SK-N-SH treated with all-trans-retinoic acid at 6 μM for 48 hours (cell line): ENCODE data around the gene WWC2.

Experiments used
- ATAC-seq: fragments of 200-7000 bp; cut with Tn5 transposase; 3 replicates; pipeline ENCODE4 v1.9.1; 2020; ENCODE audit warnings: mild to moderate bottlenecking, moderate library complexity
- ARNTL ChIP-seq: fragments of 450-650 bp; formaldehyde crosslinking; IDR thresholded peaks from 2 replicates; pipeline ENCODE4 v1.5.0; 2020; ENCODE audit warnings: low read depth, mild to moderate bottlenecking, moderate library complexity, borderline replicate concordance
- BACH2 ChIP-seq: fragments of 250-450 bp; sonication (Bioruptor Pico); IDR thresholded peaks from 2 replicates; pipeline ENCODE4 v1.9.0; 2021; ENCODE audit warnings: mild to moderate bottlenecking, borderline replicate concordance
- CSDC2 ChIP-seq: fragments of 250-450 bp; sonication (Bioruptor Pico); IDR thresholded peaks from 2 replicates; pipeline ENCODE4 v1.5.0; 2020; ENCODE audit warnings: mild to moderate bottlenecking, moderate library complexity
- ESRRG ChIP-seq: fragments of 250-450 bp; sonication (Bioruptor Pico); IDR thresholded peaks from 2 replicates; pipeline ENCODE4 v1.6.1; 2021; ENCODE audit warnings: mild to moderate bottlenecking
- GLIS3 ChIP-seq: fragments of 250-450 bp; sonication (Bioruptor Pico); IDR thresholded peaks from 2 replicates; pipeline ENCODE4 v1.5.0; 2020; ENCODE audit warnings: mild to moderate bottlenecking, moderate library complexity
- ISL1 ChIP-seq: fragments of 250-450 bp; sonication (Bioruptor Pico); IDR thresholded peaks from 2 replicates; pipeline ENCODE4 v2.1.2; 2022; ENCODE audit warnings: mild to moderate bottlenecking, moderate library complexity
- OSR1 ChIP-seq: fragments of 250-450 bp; sonication (Bioruptor Pico); IDR thresholded peaks from 2 replicates; pipeline ENCODE4 v1.8.0; 2022; ENCODE audit warnings: moderate library complexity, mild to moderate bottlenecking, inconsistent platforms
- PPARA ChIP-seq: fragments of 250-450 bp; sonication (Bioruptor Pico); IDR thresholded peaks from 2 replicates; pipeline ENCODE4 v1.5.0; 2020; ENCODE audit warnings: mild to moderate bottlenecking, borderline replicate concordance
- RARB ChIP-seq: fragments of 250-450 bp; sonication (Bioruptor Pico); IDR thresholded peaks from 2 replicates; pipeline ENCODE4 v1.8.0; 2021; ENCODE audit warnings: mild to moderate bottlenecking, moderate library complexity
- SNAI2 ChIP-seq: fragments of 250-450 bp; sonication (Bioruptor Pico); IDR thresholded peaks from 2 replicates; pipeline ENCODE4 v1.5.0; 2020; ENCODE audit warnings: mild to moderate bottlenecking, moderate library complexity
- TCF4 ChIP-seq: fragments of 250-450 bp; sonication (Bioruptor Pico); IDR thresholded peaks from 2 replicates; pipeline ENCODE4 v1.8.0; 2021; ENCODE audit warnings: mild to moderate bottlenecking, moderate library complexity, borderline replicate concordance
- TOX ChIP-seq: fragments of 250-450 bp; sonication (Bioruptor Pico); IDR thresholded peaks from 2 replicates; pipeline ENCODE4 v1.8.0; 2021; ENCODE audit warnings: mild to moderate bottlenecking, moderate library complexity, borderline replicate concordance
- ZC3H10 ChIP-seq: fragments of 250-450 bp; sonication (Bioruptor Pico); IDR thresholded peaks from 2 replicates; pipeline ENCODE4 v1.5.1; 2021; ENCODE audit warnings: mild to moderate bottlenecking, moderate library complexity
- ZFP3 ChIP-seq: fragments of 250-450 bp; sonication (Bioruptor Pico); IDR thresholded peaks from 2 replicates; pipeline ENCODE4 v1.5.0; 2020; ENCODE audit warnings: mild to moderate bottlenecking, moderate library complexity
- ZFP30 ChIP-seq: fragments of 450-650 bp; formaldehyde crosslinking; IDR thresholded peaks from 2 replicates; pipeline ENCODE4 v1.5.0; 2022; ENCODE audit warnings: mild to moderate bottlenecking, moderate library complexity
- ZNF565 ChIP-seq: fragments of 450-650 bp; formaldehyde crosslinking; conservative IDR thresholded peaks from 2 replicates; pipeline ENCODE4 v1.5.0; 2020; ENCODE audit warnings: low read depth, mild to moderate bottlenecking, moderate library complexity
- ZNF8 ChIP-seq: fragments of 450-650 bp; formaldehyde crosslinking; IDR thresholded peaks from 2 replicates; pipeline ENCODE4 v1.5.0; 2020; ENCODE audit warnings: mild to moderate bottlenecking, moderate library complexity
- TF ChIP-seq, protein P1 (sequence below): fragments of 250-450 bp; sonication (Bioruptor Pico); IDR thresholded peaks from 2 replicates; pipeline ENCODE4 v1.8.0; 2021; ENCODE audit warnings: low read depth, mild to moderate bottlenecking, moderate library complexity, borderline replicate concordance
- TF ChIP-seq, protein P2 (sequence below): fragments of 250-450 bp; sonication (Bioruptor Pico); IDR thresholded peaks from 2 replicates; pipeline ENCODE4 v1.5.1; 2021; ENCODE audit warnings: mild to moderate bottlenecking, moderate library complexity
- TF ChIP-seq, protein P3 (sequence below): fragments of 250-450 bp; sonication (Bioruptor Pico); IDR thresholded peaks from 2 replicates; pipeline ENCODE4 v1.5.0; 2020; ENCODE audit warnings: mild to moderate bottlenecking, moderate library complexity
- TF ChIP-seq, protein P4 (sequence below): fragments of 250-450 bp; sonication (Bioruptor Pico); IDR thresholded peaks from 2 replicates; pipeline ENCODE4 v1.8.0; 2020; ENCODE audit warnings: mild to moderate bottlenecking, moderate library complexity, borderline replicate concordance
- TF ChIP-seq, protein P5 (sequence below): fragments of 250-450 bp; sonication (Bioruptor Pico); IDR thresholded peaks from 2 replicates; pipeline ENCODE4 v1.5.1; 2020; ENCODE audit warnings: low read depth, mild to moderate bottlenecking, moderate library complexity

WWC2 gene

DNA sequence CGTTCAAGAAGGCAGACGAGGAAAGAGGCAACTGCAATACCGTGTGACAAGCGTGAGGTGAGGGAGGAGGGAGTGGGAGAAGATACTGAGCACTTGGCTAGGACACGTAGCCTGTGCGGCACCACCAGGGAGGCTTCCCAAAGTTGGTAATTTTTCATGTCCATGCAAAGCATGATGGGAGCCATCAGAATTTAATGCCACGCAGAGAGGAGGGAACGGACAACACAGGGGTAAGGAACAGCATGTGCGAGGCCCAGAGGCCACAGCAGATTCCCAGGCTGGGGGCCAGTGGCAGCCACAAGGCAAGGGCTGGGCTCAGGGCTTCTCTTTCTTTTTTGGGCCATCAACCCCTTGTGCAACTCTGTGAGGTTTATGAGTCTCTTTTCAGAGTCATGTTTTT is 234.1 kb downstream of the WWC2 start:
- ATAC-seq = no peak
- TF ChIP-seq TCF4 (CRISPR knock-in tag) (no peak), ZC3H10 (CRISPR knock-in tag) (no peak), CSDC2 (no peak), TOX (CRISPR knock-in tag) (no peak), ARNTL (CRISPR knock-in tag) (no peak), BACH2 (CRISPR knock-in tag) (no peak), RARB (CRISPR knock-in tag) (no peak), SNAI2 (no peak), OSR1 (CRISPR knock-in tag) (no peak), ZFP30 (CRISPR knock-in tag) (no peak), ZNF565 (CRISPR knock-in tag) (no peak), GLIS3 (CRISPR knock-in tag) (no peak), ISL1 (no peak), ESRRG (no peak), ZNF8 (no peak), PPARA (CRISPR knock-in tag) (no peak), ZFP3 (no peak)
- TF ChIP-seq, protein P1, sequence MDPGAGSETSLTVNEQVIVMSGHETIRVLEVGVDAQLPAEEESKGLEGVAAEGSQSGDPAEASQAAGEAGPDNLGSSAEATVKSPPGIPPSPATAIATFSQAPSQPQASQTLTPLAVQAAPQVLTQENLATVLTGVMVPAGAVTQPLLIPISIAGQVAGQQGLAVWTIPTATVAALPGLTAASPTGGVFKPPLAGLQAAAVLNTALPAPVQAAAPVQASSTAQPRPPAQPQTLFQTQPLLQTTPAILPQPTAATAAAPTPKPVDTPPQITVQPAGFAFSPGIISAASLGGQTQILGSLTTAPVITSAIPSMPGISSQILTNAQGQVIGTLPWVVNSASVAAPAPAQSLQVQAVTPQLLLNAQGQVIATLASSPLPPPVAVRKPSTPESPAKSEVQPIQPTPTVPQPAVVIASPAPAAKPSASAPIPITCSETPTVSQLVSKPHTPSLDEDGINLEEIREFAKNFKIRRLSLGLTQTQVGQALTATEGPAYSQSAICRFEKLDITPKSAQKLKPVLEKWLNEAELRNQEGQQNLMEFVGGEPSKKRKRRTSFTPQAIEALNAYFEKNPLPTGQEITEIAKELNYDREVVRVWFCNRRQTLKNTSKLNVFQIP (CRISPR knock-in tag) = no peak
- TF ChIP-seq, protein P2, sequence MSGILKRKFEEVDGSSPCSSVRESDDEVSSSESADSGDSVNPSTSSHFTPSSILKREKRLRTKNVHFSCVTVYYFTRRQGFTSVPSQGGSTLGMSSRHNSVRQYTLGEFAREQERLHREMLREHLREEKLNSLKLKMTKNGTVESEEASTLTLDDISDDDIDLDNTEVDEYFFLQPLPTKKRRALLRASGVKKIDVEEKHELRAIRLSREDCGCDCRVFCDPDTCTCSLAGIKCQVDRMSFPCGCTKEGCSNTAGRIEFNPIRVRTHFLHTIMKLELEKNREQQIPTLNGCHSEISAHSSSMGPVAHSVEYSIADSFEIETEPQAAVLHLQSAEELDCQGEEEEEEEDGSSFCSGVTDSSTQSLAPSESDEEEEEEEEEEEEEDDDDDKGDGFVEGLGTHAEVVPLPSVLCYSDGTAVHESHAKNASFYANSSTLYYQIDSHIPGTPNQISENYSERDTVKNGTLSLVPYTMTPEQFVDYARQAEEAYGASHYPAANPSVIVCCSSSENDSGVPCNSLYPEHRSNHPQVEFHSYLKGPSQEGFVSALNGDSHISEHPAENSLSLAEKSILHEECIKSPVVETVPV (CRISPR knock-in tag) = no peak
- TF ChIP-seq, protein P3, sequence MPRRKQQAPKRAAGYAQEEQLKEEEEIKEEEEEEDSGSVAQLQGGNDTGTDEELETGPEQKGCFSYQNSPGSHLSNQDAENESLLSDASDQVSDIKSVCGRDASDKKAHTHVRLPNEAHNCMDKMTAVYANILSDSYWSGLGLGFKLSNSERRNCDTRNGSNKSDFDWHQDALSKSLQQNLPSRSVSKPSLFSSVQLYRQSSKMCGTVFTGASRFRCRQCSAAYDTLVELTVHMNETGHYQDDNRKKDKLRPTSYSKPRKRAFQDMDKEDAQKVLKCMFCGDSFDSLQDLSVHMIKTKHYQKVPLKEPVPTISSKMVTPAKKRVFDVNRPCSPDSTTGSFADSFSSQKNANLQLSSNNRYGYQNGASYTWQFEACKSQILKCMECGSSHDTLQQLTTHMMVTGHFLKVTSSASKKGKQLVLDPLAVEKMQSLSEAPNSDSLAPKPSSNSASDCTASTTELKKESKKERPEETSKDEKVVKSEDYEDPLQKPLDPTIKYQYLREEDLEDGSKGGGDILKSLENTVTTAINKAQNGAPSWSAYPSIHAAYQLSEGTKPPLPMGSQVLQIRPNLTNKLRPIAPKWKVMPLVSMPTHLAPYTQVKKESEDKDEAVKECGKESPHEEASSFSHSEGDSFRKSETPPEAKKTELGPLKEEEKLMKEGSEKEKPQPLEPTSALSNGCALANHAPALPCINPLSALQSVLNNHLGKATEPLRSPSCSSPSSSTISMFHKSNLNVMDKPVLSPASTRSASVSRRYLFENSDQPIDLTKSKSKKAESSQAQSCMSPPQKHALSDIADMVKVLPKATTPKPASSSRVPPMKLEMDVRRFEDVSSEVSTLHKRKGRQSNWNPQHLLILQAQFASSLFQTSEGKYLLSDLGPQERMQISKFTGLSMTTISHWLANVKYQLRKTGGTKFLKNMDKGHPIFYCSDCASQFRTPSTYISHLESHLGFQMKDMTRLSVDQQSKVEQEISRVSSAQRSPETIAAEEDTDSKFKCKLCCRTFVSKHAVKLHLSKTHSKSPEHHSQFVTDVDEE (CRISPR knock-in tag) = no peak

DNA sequence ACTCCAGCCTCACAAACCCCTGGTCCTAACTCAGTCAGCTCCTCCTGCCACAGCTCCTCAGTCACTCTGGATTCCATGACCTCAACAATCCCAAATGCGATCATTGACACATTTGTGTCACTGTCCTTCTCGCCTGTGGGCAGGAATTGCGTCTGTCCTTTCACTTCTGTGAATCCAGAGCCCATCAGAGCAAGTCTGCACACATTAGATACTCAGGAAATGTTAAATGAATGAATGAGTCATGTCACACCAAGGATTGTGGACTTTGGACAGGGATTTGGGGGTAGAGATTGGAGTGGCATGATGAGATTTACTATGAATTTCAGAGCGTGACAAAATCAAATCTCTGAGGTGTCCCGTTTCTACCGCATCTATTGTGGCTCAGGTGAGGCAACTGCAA is 234.9 kb downstream of the WWC2 start:
- TF ChIP-seq ZNF8 (no peak), ISL1 (no peak), ZFP30 (CRISPR knock-in tag) (no peak)
- TF ChIP-seq, protein P4, sequence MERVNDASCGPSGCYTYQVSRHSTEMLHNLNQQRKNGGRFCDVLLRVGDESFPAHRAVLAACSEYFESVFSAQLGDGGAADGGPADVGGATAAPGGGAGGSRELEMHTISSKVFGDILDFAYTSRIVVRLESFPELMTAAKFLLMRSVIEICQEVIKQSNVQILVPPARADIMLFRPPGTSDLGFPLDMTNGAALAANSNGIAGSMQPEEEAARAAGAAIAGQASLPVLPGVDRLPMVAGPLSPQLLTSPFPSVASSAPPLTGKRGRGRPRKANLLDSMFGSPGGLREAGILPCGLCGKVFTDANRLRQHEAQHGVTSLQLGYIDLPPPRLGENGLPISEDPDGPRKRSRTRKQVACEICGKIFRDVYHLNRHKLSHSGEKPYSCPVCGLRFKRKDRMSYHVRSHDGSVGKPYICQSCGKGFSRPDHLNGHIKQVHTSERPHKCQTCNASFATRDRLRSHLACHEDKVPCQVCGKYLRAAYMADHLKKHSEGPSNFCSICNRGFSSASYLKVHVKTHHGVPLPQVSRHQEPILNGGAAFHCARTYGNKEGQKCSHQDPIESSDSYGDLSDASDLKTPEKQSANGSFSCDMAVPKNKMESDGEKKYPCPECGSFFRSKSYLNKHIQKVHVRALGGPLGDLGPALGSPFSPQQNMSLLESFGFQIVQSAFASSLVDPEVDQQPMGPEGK = no peak
- TF ChIP-seq, protein P5, sequence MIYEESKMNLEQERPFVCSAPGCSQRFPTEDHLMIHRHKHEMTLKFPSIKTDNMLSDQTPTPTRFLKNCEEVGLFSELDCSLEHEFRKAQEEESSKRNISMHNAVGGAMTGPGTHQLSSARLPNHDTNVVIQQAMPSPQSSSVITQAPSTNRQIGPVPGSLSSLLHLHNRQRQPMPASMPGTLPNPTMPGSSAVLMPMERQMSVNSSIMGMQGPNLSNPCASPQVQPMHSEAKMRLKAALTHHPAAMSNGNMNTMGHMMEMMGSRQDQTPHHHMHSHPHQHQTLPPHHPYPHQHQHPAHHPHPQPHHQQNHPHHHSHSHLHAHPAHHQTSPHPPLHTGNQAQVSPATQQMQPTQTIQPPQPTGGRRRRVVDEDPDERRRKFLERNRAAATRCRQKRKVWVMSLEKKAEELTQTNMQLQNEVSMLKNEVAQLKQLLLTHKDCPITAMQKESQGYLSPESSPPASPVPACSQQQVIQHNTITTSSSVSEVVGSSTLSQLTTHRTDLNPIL (CRISPR knock-in tag) = no peak

DNA sequence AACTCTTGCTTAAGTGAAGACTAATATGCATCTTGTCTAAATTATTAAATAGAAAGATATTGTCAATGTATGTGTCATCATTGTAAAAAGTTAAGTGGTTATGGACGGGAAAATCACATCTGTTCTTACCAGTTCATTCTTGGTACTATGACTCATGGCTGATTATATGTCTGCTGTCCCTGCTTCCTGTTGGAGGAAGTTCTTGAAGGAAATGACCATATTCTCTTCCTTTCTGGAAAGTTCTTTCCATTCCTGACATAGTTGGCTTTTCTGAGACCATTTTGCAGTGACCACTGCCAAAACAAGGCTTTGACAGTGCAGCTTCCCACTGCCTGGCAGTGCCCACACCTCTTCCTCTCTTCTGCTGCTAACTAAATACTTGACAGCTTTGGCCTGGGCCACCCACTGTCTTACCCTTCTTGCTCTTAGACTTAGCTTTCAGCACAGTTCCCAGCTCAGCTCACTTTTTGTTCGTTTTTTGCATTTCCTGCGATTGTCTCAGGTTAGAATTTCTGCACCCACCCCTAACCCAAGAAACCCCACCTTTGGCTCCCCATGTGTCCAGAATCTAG is 236.4 kb downstream of the WWC2 start:
- TF ChIP-seq CSDC2 (peak; percentile 69; the same call in 1 of the 2 replicates), BACH2 (CRISPR knock-in tag) (no peak), ZFP3 (0 out of 2 replicates have a peak, but pooled peaks have one; percentile 63), TCF4 (CRISPR knock-in tag) (no peak), ISL1 (peak; percentile 83), OSR1 (CRISPR knock-in tag) (0 out of 2 replicates have a peak, but pooled peaks have one; percentile 26)

More for the DNA sequence above, 234.9 kb downstream of the WWC2 start:
- ATAC-seq = no peak

More for the DNA sequence above, 236.4 kb downstream of the WWC2 start:
- peak; percentile 93 for ATAC-seq
